Stomach (tissue), 4 donors: ENCODE data around the gene CCDC152.

Experiments
- CTCF ChIP-seq, 7 experiments: fragments of 450-650 bp in 4 of 7; fragments of 200-600 bp in 3 of 7; sonication (generic) in 3 of 7; IDR thresholded peaks; one replicate each; pipeline ENCODE4 v1.5.1; 2016 to 2019; ENCODE audit warnings: antibody characterized with exemption in 7 of 7, control low read depth in 2 of 7, mild to moderate bottlenecking in 1 of 7
- EP300 ChIP-seq: sonication (generic); formaldehyde crosslinking; IDR thresholded peaks from one replicate; pipeline ENCODE4 v1.6.1; 2017; ENCODE audit warnings: antibody characterized with exemption
- POLR2A ChIP-seq, 4 donors: fragments of 450-650 bp; IDR thresholded peaks; one replicate each; pipeline ENCODE4 v1.6.1; 2016; ENCODE audit warnings: antibody characterized with exemption in 4 of 4, control low read depth in 2 of 4, mild to moderate bottlenecking in 1 of 4, moderate library complexity in 1 of 4

GRCh38 chr5:42826757-42827515 is 70.3 kb downstream of the CCDC152 start:
- TF ChIP-seq POLR2A (IDR thresholded peaks at IDR 0.05): no peak
- no peak for TF ChIP-seq CTCF (IDR thresholded peaks at IDR 0.05)
- no peak for TF ChIP-seq EP300
